ENCODE data around the gene AJUBA.
"Not testable (repeated sequence)": the region's sequence is repeated elsewhere in the genome, so short reads cannot be mapped to it uniquely, and the experiment has no call there.

AJUBA gene

GRCh38 chr14:23018107-23018506 is 35.8 kb upstream of the AJUBA start:
- FAIRE-seq, result no peak
- TF ChIP-seq POLR2AphosphoS5 (IDR thresholded peaks at IDR 0.05; ENCODE audit: low read depth, low read length) (no peak), TAF1 (IDR thresholded peaks at IDR 0.05; ENCODE audit: borderline replicate concordance, low read depth, low read length) (no peak), POLR2A (IDR thresholded peaks at IDR 0.05; ENCODE audit: low read depth, low read length) (no peak)
- DNase-seq (ENCODE audit: insufficient read length), result no peak

- FAIRE-seq (no peak), DNase-seq (ENCODE audit: insufficient read length) (no peak)
- TF ChIP-seq POLR2A (IDR thresholded peaks at IDR 0.05; ENCODE audit: low read depth, low read length) (no peak), POLR2AphosphoS5 (IDR thresholded peaks at IDR 0.05; ENCODE audit: low read depth, low read length) (no peak), TAF1 (IDR thresholded peaks at IDR 0.05; ENCODE audit: borderline replicate concordance, low read depth, low read length) (no peak)
Measured at GRCh38 chr14:23017091-23017490, 34.7 kb upstream of the AJUBA start.

- FAIRE-seq (no peak), DNase-seq (ENCODE audit: insufficient read length) (no peak)
- TF ChIP-seq POLR2AphosphoS5 (IDR thresholded peaks at IDR 0.05; ENCODE audit: low read depth, low read length), result no peak
- TF ChIP-seq POLR2A (IDR thresholded peaks at IDR 0.05; ENCODE audit: low read depth, low read length), result no peak
- TF ChIP-seq TAF1 (IDR thresholded peaks at IDR 0.05; ENCODE audit: borderline replicate concordance, low read depth, low read length), result no peak
Measured at GRCh38 chr14:23015618-23016017, 33.3 kb upstream of the AJUBA start.

- FAIRE-seq; DNase-seq (ENCODE audit: insufficient read length): not testable (repeated sequence)
Measured at GRCh38 chr14:23013749-23014054, 31.4 kb upstream of the AJUBA start.

GRCh38 chr14:23013054-23013748 is 30.9 kb upstream of the AJUBA start:
- DNase-seq (ENCODE audit: insufficient read length) (no peak), FAIRE-seq (no peak)
- no peak for TF ChIP-seq POLR2AphosphoS5 (IDR thresholded peaks at IDR 0.05; ENCODE audit: low read depth, low read length)
- TF ChIP-seq POLR2A (IDR thresholded peaks at IDR 0.05; ENCODE audit: low read depth, low read length), result no peak
- TF ChIP-seq TAF1 (IDR thresholded peaks at IDR 0.05; ENCODE audit: borderline replicate concordance, low read depth, low read length), result no peak

- FAIRE-seq (no peak), DNase-seq (ENCODE audit: insufficient read length) (peak; percentile 77)
- peak; percentile 71; the same call in 1 of the 2 replicates for TF ChIP-seq TAF1 (IDR thresholded peaks at IDR 0.05; ENCODE audit: borderline replicate concordance, low read depth, low read length)
- TF ChIP-seq POLR2AphosphoS5 (IDR thresholded peaks at IDR 0.05; ENCODE audit: low read depth, low read length), result 0 out of 2 replicates have a peak, but pooled peaks have one; percentile 25
- TF ChIP-seq POLR2A (IDR thresholded peaks at IDR 0.05; ENCODE audit: low read depth, low read length), result peak; percentile 51; the same call in 1 of the 2 replicates
Measured at GRCh38 chr14:23009939-23010726, 27.8 kb upstream of the AJUBA start, which contains the start of gene C14orf93. C14orf93 (minus strand) TSS chr14:23010143; CDS start chr14:22999023, 11,120 bp downstream.

- TF ChIP-seq POLR2A (IDR thresholded peaks at IDR 0.05; ENCODE audit: low read depth, low read length) (no peak), POLR2AphosphoS5 (IDR thresholded peaks at IDR 0.05; ENCODE audit: low read depth, low read length) (no peak), TAF1 (IDR thresholded peaks at IDR 0.05; ENCODE audit: borderline replicate concordance, low read depth, low read length) (no peak)
- FAIRE-seq (no peak), DNase-seq (ENCODE audit: insufficient read length) (no peak)
Measured at GRCh38 chr14:23009483-23009938, 27.2 kb upstream of the AJUBA start.

- no peak for FAIRE-seq
- TF ChIP-seq POLR2AphosphoS5 (IDR thresholded peaks at IDR 0.05; ENCODE audit: low read depth, low read length), result no peak
- DNase-seq (ENCODE audit: insufficient read length), result no peak
Measured at GRCh38 chr14:23008831-23009230, 26.5 kb upstream of the AJUBA start.

GRCh38 chr14:23006544-23007419 is 24.4 kb upstream of the AJUBA start:
- FAIRE-seq, result peak; percentile 98

GRCh38 chr14:23006188-23006534 is 23.8 kb upstream of the AJUBA start:
- DNase-seq (ENCODE audit: insufficient read length) (no peak), FAIRE-seq (no peak)
- no peak for TF ChIP-seq TAF1 (IDR thresholded peaks at IDR 0.05; ENCODE audit: borderline replicate concordance, low read depth, low read length)
- TF ChIP-seq POLR2A (IDR thresholded peaks at IDR 0.05; ENCODE audit: low read depth, low read length), result no peak
- no peak for TF ChIP-seq POLR2AphosphoS5 (IDR thresholded peaks at IDR 0.05; ENCODE audit: low read depth, low read length)

More at GRCh38 chr14:23006544-23007419, 24.4 kb upstream of the AJUBA start:
- TF ChIP-seq POLR2A (IDR thresholded peaks at IDR 0.05; ENCODE audit: low read depth, low read length), result peak; percentile 95
- peak; percentile 93 for TF ChIP-seq POLR2AphosphoS5 (IDR thresholded peaks at IDR 0.05; ENCODE audit: low read depth, low read length)
- peak; percentile 61; the same call in 1 of the 2 replicates for TF ChIP-seq TAF1 (IDR thresholded peaks at IDR 0.05; ENCODE audit: borderline replicate concordance, low read depth, low read length)
- peak; percentile 82 for DNase-seq (ENCODE audit: insufficient read length)

- no peak for DNase-seq (ENCODE audit: insufficient read length)
Measured at GRCh38 chr14:23005451-23006187, 23.3 kb upstream of the AJUBA start.

GRCh38 chr14:23004274-23004673 is 21.9 kb upstream of the AJUBA start:
- not testable (repeated sequence) for FAIRE-seq; DNase-seq (ENCODE audit: insufficient read length)

More at GRCh38 chr14:23005451-23006187, 23.3 kb upstream of the AJUBA start:
- TF ChIP-seq POLR2AphosphoS5 (IDR thresholded peaks at IDR 0.05; ENCODE audit: low read depth, low read length) (no peak), TAF1 (IDR thresholded peaks at IDR 0.05; ENCODE audit: borderline replicate concordance, low read depth, low read length) (no peak), POLR2A (IDR thresholded peaks at IDR 0.05; ENCODE audit: low read depth, low read length) (no peak)
- no peak for FAIRE-seq
